Measurements from ENCODE around the gene RUNX2. TPM values are rescaled to one million over a fixed set of nuclear protein-coding genes. Genes with fewer than 3 reads are reported as not detected.

The RUNX2 gene
- total and polyA plus RNA-seq, 9 of the 15 experiments (the other 6 are each of a cell fraction or from before 2014, with no cell fraction given) = 0.29 to 1.00 (median 0.43) TPM

- TF ChIP-seq CEBPZ (IDR thresholded peaks at IDR 0.05; ENCODE audit: borderline replicate concordance, low read depth, low read length) (no peak), SAFB2 (IDR thresholded peaks at IDR 0.05; ENCODE audit: borderline replicate concordance, low read depth, low read length, severe bottlenecking) (no peak), ZFP91 (CRISPR knock-in tag; IDR thresholded peaks at IDR 0.05) (no peak), NFYB (IDR thresholded peaks at IDR 0.05; ENCODE audit: extremely low read depth, insufficient read length) (no peak), ZNF354B (CRISPR knock-in tag; IDR thresholded peaks at IDR 0.05) (no peak), E2F3 (CRISPR knock-in tag; IDR thresholded peaks at IDR 0.05) (peak; percentile 41; the same call in 1 of the 2 replicates), PRMT5 (CRISPR knock-in tag; IDR thresholded peaks at IDR 0.05) (no peak), ZNF668 (CRISPR knock-in tag; IDR thresholded peaks at IDR 0.05) (no peak), SMARCB1 (IDR thresholded peaks at IDR 0.05; ENCODE audit: insufficient read length, low read depth) (no peak), NCOA1 (IDR thresholded peaks at IDR 0.05; ENCODE audit: low read depth) (peak; percentile 26; the same call in 1 of the 2 replicates), NR2C1 (IDR thresholded peaks at IDR 0.05) (no peak), NR2C1 (tag; IDR thresholded peaks at IDR 0.05) (peak; percentile 55), FOXP1 (CRISPR knock-in tag; IDR thresholded peaks at IDR 0.05) (peak; percentile 59), ARID4B (CRISPR knock-in tag; IDR thresholded peaks at IDR 0.05) (peak; percentile 41), CC2D1A (IDR thresholded peaks at IDR 0.05) (no peak), MAFG (tag; conservative IDR thresholded peaks at IDR 0.05) (no peak), CBX5 (IDR thresholded peaks at IDR 0.05; ENCODE audit: borderline replicate concordance, low read depth) (no peak; the same call in 1 of the 2 replicates)
Measured at GRCh38 chr6:45377554-45378333, 49.6 kb downstream of the RUNX2 start, which contains the start of gene SUPT3H (continued).

All from K562 (cell line).